ENCODE results near the gene GPR153.
A peak's percentile ranks its signal among the peaks of the same experiment; 100 is the strongest.
"Not testable (repeated sequence)": the region's sequence is repeated elsewhere in the genome, so short reads cannot be mapped to it uniquely, and the experiment has no call there.

GPR153 gene

DNA sequence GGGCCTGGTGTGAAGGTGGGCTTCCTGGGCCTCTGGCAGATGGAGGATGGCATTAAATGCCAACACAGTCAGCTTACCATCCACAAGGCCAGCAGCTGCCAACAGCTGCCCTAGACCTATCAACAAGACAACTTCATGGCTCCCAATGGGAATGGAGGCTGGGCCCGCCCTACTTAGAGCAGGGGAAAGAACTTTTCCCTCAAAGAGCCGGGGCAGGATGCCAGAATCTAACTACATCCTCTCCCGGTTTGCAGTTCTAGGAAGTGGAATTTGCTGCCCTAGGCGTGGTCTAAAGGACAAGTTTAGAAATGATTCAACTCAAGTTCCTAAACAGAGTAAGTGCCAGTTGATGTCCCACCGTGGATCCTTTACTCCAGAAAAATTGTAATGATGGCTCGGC, 38.3 kb downstream of the GPR153 start:
- no peak for DNase-seq

DNA sequence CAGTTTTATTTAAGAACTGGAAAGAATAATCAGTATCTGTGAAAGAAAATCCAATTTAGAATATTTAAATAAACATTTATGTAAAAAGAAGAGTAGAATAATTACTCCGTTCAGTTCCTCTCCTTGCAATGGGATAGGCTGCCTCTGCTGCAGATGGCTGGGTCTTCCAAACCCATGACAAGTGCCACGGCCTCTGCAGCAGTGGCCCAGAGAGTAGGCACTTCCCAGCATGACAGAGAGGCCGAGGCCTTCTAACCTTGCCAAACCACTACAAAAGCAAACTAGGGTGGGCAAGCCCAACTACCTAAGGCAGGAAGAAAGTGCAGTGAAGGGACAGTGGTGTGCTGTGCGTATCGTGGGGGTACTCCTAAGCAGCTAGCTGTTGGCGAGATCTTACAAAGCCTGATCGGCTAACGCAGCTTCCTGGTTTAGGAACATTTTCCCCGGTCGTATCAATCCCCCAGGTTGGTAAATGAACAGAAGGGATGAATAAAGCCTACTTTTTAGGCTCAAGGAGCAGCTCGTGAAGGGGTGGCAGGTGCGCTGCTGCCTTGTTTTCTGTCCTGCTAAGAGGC, 39.6 kb downstream of the GPR153 start:
- no peak for DNase-seq

DNA sequence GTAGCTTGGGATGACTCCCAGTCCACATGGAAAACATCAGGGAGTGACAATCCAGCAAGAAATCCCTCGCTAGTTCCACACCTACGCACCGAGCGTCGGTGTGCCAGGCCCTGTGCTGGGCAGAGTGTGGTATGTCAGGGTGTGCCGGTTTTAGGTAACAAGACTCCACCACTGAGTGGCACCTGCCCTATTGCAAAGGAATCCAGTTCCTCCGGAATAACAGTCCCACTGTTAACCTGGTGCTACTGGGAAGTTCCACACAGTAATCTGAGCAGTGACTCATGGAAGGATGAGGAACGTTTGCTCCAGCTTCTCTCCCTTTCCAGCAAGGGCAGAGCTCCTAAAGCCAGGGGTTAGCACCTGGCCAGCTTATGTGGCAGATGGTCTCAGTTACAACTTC, 40.7 kb downstream of the GPR153 start:
- no peak for DNase-seq

DNA sequence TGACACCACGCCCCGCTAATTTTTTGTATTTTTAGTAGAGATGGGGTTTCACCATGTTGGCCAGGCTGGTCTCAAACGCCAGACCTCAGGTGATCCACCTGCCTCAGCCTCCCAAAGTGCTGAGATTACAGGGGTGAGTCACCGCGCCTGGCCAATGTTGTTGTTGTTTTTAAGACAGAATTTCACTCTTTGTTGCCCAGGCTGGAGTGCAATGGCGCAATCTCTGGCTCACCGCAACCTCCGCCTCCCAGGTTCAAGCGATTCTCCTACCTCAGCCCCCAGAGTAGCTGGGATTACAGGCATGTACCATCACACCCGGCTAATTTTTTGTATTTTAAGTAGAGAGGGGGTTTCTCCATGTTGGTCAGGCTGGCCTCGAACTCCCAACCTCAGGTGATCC, 41.3 kb downstream of the GPR153 start:
- not testable (repeated sequence) for DNase-seq

DNA sequence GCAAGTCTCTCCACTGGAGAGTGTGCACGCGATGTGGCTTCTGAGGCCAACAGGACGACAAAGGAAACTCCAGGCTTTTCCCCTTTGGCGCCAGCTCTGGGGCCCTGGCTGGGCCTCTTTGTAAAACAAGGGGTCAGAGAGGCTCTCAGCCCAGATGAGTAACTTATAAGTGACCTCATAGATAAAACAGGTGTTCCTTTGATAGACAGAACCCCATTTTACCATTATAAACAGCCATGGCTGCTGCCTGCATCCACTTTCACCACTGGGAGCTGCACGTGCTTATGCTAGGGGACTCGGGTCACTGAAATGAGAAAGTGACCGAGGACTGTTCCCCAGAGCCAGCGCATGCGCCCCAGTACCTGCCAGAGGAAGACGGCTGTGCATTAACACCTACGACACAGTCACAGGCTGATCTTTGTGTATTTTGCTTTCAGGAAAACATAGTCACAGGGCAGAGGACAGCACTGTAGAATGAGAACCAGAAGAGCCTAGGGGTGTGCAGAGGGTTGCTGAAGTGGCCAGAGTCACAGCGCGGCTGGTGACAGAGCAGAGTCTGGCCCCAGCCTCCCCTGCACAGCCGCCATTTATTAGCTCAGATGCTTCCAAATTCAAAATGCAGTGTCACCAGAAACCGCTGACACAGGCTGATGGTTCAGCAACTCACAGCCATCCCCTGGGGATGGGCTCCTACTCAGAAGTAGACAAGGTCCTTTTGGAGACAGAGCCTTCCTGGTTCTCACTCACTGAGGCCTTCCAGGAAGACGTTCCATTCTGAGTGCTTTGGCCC, 42.3 kb downstream of the GPR153 start:
- DNase-seq, result no peak

DNA sequence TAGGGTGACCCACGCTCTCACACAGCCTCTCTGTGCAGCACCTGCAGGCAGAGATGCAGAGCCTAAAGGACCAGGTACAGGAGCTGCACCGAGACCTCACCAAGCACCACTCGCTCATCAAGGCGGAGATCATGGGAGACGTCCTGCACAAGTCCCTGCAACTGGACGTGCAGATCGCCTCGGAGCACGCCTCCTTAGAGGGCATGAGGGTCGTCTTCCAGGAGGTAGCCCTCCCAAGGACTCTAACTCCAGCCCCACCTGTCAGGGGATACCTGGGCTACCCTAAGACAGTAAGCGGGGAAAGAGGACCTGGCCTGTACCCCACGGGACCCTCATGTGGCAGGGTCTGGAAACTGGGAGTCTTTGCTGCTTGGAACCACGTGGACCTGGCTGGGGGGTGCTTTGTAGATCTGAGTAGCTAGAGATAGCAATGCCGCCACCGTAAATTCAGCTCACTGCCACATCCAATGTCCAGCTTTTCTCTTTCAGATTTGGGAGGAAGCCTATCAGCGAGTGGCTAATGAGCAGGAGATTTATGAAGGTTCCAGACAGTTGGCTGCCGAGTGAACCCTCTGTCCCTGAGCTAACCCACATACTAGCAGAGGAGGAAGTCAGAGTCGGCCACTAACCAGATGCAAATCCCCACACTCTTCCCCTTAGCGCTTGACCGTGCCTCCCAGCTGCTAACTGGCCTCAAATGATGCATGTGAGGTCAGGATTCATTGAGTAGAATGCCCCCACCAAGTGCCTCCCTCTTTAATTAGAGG, 48.5 kb downstream of the GPR153 start:
- no peak for DNase-seq

DNA sequence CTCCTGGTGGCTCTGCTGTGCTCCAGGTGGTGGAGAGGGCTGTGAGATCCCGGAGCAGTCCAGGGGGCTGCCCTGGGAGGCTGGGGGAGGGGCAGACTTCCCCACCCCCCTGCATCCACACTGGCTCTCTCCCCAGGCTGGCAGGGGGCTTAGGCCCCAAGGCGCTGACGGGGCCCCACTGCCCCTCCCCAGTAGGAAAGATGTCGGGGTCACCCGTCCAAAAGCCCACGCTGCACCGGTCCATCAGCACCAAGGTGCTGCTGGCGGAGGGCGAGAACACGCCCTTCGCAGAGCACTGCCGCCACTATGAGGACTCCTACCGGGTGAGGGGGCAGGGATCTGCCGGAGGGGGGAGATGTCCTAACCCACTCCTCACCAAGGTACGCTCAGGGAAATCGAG, 49.2 kb downstream of the GPR153 start:
- no peak for DNase-seq

DNA sequence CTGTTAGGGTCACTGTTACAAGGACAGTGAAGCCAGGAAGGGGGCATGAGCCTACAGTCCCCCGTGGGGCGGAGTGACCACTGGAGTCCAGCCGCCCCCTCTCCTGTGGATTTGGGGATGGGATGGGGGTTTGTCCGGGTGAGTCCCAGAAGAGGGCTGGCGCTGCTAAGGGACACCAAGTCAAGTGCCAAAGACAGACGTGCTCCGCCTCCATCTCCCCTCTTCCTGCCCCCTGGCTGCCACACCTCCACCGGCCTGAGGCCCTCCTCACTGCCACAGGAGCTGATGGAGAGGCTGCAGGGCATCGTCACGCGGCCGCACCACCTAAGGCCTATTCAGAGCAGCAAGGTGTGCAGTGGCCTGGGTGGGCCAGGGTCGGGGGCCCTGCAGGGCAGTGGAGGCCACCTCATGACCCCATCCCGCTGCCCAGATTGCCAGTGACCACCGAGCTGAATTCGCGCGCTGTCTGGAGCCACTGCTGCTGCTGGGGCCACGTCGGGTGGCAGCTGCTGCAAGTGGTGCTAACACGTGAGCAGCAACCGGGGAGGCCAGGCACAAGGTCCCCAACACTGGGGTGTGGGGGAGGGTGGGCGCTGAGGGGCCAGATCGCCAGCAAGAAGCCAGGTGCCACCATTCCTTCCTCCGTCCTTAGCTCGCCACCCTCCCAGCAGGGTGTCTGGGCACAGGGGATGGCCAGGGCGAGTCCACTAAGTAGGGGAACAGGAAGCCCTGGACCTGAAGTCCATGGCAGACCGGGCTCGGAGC, 50.1 kb downstream of the GPR153 start:
- DNase-seq, result no peak

DNA sequence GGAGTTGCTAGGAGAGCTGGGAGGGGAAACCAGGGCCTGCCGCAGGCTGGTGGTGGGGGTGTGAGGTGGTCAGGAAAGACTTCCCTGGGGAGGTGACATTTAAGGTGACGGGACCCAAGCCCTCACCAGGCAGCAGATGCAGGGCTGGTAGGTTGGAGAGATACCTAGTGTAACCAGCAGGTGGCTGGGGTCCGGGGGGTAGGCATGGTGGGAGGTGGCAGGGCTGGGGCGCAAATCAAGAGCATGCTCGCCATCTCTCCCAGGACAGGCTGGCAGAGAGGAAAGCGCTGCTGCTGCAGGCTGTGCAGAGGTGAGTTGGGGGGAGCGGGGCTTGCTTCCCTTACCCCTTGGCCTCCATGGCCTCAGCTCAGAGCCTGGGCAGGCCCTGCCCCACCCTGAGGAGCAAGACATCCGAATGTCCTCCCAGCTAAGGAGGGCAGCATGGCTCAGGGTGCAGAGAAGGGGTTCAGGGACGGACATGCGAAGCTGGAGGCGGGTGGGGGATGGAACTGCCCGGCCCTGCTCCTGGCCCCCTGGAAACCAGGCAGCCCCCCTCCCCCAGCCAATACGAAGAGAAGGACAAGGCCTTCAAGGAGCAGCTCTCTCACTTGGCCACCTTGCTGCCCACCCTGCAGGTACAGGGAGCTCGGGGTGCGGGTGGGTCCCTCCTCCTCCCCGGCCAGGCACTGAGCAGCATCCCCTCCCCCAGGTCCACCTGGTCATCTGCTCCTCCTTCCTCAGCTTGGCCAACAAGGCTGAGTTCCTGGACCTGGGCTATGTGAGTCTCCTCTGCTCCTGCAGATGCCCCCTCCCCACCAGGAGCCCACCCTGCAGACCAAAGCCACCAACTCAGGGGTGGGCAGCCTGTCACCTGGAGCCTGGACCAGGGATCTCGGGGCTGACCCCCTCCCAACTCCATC, 51.0 kb downstream of the GPR153 start:
- DNase-seq, result peak; percentile 28

DNA sequence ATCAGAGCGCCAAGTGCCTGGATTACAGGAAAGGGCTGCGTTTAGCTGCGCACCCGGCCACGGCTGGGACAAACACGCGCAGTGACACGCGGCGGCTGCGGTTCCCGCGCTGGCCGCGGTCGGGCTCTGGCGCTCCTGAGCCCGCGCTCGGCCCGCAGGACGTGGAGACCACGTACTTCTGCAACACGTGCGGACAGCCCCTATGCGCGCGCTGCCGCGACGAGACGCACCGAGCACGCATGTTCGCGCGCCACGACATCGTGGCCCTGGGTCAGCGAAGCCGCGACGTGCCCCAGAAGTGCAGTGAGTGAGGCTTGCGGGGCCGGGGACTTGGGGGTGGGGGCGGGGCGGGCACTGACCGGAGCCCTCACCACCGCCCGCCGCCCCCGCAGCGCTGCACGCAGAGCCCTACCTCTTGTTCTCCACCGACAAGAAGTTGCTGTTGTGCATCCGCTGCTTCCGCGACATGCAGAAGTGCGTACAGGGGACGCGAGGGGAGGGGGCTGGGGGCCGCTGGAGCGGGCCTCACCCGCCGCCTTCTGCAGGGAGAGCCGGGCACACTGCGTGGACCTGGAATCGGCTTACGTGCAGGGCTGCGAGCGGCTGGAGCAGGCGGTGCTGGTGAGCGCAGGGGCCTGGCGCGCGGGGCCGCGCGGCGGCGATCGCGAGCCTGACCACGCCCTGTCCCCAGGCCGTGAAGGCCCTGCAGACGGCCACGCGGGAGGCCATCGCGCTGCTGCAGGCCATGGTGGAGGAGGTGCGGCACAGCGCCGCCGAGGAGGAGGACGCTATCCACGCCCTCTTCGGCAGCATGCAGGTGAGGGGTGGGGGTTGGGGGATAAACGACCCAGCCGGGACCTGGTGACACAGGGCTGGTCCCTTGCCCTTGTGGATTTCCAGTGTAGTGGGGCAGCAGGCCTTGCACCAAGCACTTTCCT, 51.9 kb downstream of the GPR153 start:
- DNase-seq, result peak; percentile 29

DNA sequence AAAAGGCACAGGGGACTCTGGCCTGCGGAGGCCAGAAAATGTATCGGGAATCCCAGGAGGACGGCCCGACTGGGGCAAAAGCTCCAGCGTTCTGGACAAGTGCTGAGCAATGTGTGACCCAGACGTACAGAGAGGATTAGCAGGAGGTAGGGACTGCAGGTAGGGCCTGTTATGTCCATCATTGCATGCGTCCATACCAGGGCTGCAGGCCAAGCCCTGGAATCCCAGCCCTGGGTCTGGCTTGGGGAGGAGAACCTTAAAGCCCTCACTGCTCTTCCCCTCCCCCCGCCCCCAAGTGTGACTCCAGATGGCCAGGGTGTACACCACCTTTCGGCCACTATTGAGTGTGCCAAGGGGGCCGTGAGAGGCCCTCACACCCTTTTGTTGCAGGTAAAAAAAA, 53.0 kb downstream of the GPR153 start:
- DNase-seq, result no peak

DNA sequence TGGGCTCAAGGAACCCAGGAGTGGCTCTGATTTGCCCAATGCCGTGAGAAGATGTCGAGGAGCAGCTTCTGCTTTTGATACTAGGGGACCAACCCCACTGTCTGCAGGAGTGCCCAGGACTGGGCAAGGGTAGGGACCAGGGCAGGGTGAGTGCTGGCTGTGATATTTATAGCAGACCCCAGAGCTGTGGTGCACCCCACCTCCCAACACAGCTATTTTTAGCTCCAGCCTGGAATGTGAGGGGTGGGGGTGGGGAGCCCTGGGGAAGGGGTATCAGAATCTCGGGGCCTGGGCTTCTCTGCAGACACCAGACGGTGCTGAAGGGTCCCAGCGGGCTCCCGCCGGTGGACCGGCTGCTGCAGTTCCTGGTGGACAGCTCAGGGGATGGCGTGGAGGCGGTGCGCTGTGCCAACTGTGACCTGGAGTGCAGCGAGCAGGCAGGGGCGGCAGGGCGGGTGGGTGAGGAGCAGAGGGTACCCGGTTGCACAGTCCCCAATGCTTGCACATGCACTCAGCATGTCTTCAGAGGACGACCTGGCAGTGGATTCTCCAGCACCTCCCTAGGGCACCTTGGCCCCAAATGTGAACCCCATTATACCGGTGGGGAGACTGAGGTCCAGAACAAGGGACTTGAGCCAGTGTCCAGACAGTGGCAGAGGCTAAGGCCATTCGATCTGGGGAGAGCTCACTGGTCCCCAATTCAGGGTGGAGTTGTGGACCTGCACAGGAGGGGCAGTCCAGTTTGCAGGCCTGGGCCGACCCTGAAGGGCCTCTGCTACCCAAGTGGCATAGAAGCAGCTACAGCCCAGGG, 53.6 kb downstream of the GPR153 start:
- no peak for DNase-seq

DNA sequence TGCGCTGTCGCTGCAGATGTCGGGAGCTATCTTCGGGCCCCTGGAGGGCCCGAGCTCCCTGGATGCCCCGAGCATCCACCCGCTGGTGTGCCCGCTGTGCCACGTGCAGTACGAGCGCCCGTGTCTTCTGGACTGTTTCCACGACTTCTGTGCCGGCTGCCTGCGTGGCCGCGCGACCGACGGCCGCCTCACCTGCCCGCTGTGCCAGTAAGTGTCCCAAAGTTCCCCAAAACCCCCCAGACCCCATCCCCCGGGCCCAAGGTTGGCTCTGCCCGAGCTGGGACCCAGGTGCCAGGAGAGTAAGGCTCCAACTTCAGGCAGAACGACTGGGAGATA, 54.4 kb downstream of the GPR153 start:
- DNase-seq, result no peak

DNA sequence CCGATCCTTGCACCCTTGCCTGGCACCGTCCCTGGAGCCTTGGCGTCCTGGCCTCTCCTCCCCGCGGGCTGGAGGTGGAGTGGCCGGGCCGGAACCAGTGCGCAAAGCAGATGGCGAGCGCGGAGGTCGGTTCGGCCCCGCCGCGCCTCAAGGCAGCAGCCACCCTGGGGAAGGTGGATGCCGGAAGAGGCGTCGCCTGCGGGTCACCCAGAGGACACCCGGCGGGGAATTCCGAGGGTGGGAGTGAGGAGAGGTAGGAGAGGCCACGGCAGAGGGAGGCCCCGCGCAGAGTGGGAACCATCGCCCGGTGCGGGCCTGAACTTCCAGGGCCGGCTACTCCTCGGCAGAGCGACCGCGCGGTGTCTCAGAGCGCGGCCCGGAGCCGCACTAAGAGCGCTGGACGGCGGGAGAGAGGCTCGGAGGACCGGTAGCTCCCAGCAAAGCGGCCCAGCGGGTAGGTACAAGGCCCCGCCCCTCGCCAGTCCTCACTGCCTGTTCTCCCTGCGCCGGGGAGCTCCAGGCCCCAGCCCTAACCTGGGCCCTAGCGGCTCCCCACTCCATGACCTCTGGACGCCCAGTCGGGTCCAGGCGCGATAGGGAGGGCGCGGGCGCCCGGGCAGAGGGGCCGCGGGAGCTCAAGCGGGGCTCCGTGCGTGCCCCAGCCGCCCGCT, 54.9 kb downstream of the GPR153 start, which contains the start of gene RNF207:
TSS of gene RNF207 (plus strand) at position 271 of the 671 bp plus-strand sequence. CDS start 417 bp downstream, outside the sequence.
- DNase-seq, result peak; percentile 84

DNA sequence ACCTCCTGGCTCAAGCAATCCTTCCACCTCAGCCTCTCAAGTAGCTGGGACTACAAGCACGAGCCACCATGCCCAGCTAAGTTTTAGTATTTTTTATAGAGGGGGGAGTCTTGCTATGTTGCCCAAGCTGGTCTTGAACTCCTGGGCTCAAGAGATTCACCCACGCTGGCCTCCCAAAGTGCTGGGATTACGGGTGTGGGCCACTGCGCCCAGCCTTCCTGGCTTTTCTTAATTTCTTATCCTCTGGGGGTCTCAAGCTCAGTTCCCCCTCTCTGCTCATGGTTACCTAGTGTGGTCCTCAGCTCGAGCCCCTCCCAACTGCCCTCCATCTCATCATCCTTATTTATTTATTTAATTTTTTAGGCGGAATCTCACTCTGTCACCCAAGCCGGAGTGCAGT, 58.6 kb downstream of the GPR153 start:
- DNase-seq, result no peak

DNA sequence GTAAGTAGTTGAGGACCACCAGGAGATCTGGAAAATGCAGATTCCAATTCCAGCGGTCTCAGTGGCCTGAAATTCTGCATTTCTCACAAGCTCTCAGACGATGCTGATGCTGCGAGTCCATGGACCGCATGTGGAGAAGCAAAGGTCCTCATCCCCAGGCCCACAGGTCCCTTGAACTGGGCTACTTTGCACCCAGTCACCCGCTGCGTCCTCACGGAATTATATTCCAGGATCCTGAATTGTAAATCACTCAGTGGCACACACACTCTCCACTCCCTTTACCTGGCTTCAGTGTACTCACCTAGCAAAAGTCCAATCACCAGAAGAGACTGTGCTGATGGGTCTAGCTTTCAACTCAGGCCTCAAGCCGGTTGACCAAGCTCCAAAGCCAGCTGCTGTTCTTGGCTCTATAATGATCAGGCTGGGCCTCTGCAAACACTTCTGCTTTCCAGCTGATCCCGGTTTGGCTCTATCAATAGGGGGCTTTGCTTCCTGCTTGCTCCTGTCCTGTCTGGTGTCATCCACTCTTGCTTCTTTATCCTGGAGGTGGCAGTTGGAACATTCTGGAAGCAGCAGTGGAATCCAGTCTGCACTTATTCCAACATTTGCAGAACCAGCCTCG, 60.6 kb downstream of the GPR153 start:
- no peak for DNase-seq

DNA sequence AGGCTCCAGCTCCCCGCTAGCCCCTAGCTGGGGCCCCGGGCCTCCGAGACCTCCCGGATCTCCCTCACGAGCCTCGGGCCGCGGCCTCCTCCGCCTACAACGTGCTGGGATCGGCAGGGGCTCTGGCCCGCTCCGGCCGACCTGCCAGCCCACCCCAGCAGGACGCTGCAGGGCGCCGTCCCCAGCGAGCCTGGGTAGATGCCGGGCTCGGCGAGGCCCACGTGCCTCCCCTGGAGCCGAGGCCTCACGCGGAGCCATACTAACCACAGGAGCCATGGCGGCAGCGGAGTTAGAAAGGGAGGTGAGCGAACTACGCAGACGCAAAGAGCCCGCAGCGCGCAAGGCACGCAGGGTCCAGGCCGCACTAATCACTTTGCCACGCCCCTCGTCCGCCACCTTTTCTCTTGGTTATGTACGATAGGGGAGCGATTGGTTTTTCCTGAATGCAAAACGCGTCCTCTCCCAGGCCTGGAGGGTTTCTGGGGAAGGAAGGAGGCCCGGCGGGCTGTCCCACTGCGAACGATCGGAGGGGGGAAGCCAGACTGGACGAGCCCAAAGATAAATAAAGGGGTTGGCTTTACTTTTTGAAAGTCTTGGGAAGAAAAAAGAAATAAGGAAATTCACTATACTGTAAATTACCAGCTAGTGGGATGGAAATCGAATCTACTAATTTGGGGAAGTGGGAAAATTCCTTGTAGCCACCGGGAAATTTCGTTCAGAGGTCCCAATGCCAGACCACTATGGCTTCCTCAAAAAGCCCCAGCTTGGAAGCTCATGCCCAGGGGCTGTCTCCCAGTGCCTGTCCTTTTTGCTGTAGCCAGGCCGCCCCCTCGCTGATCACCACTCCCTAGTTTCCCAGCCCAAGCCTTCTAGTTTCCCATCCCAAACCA, 61.4 kb downstream of the GPR153 start, which contains the start of gene RPL22:
TSS of gene RPL22 (minus strand) at position 298 of the 890 bp plus-strand sequence. CDS start at position 276, 22 bp downstream.
- peak; percentile 99 for DNase-seq

Measured in activated naive CD4-positive, alpha-beta T cell treated with Interleukin-2 at 50 U/mL for 16 hours (primary cell).